ENCODE results near the gene TMEM114.

DNA sequence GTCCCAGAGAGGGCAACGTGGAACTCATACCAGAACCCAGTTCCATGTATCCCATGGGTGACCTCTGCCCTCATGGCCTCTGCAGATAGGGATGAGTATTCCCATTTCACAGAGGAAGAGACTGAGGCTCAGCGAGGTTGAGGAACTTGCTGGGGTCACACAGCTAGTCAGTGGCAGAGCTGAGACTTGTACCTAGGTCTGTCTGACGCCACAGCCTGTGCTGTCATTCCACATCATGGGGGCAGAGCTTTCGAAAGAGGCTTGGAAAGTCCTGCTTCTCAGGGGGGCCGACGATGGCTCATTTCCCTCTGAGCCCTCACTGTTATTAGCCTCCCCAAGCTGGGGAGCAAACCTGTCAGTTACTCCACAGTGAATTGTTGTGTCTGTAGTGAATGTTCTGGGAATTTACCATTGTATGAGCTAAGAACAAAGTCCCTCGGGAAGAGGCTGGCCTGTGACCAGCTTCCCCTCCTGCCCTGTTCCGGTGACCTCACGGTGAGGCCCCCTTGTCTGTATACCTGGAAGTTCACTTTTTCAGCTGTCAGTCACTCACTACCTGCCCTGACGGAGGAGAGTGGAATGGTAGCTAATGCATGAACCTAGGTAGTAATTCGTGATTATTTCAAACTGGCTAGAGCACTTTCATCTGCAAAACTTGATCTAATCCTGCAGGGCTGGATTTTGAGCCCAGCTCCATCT is 40.1 kb upstream of the TMEM114 start:
- TF ChIP-seq, protein P1, sequence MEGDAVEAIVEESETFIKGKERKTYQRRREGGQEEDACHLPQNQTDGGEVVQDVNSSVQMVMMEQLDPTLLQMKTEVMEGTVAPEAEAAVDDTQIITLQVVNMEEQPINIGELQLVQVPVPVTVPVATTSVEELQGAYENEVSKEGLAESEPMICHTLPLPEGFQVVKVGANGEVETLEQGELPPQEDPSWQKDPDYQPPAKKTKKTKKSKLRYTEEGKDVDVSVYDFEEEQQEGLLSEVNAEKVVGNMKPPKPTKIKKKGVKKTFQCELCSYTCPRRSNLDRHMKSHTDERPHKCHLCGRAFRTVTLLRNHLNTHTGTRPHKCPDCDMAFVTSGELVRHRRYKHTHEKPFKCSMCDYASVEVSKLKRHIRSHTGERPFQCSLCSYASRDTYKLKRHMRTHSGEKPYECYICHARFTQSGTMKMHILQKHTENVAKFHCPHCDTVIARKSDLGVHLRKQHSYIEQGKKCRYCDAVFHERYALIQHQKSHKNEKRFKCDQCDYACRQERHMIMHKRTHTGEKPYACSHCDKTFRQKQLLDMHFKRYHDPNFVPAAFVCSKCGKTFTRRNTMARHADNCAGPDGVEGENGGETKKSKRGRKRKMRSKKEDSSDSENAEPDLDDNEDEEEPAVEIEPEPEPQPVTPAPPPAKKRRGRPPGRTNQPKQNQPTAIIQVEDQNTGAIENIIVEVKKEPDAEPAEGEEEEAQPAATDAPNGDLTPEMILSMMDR (IDR thresholded peaks at IDR 0.05): no peak
- TF ChIP-seq POLR2A (IDR thresholded peaks at IDR 0.05): no peak
